Esophagus muscularis mucosa (tissue), 4 donors: ENCODE results near the gene MMP1. TPM values are rescaled to one million over a fixed set of nuclear protein-coding genes. Genes with fewer than 3 reads are reported as not detected.

Experiments
- DNase-seq: peaks from one replicate; pipeline ENCODE4 v3.0.0-alpha.2; 2017; ENCODE audit errors: extremely low spot score
- H3K27ac ChIP-seq, 4 donors: fragments of 200-600 bp; sonication (generic); replicated peaks in 1 of 4; 1 replicate in 3 of 4; 2 replicates in 1 of 4; pipeline ENCODE4 v1.5.1; 2016 to 2019; ENCODE audit warnings: mild to moderate bottlenecking in 1 of 4
- H3K27me3 ChIP-seq, 4 donors: fragments of 200-600 bp; sonication (generic); one replicate each; pipeline versions ENCODE4 v1.5.1 to v1.6.0; 2016 to 2019
- H3K36me3 ChIP-seq, 4 donors: fragments of 200-600 bp; sonication (generic); one replicate each; pipeline ENCODE4 v1.5.1; 2016 to 2019
- H3K4me1 ChIP-seq, 4 donors: fragments of 200-600 bp; sonication (generic); one replicate each; pipeline ENCODE4 v1.5.1; 2016 to 2019
- H3K4me3 ChIP-seq, 4 donors: fragments of 200-600 bp; sonication (generic); 1 replicate in 2 of 4; 2 replicates in 2 of 4; pipeline ENCODE4 v1.5.1; 2016 to 2019; ENCODE audit warnings: mild to moderate bottlenecking in 4 of 4, moderate library complexity in 1 of 4
- H3K9me3 ChIP-seq, 4 donors: fragments of 200-600 bp; sonication (generic); 1 replicate in 3 of 4; 2 replicates in 1 of 4; pipeline ENCODE4 v1.5.1; 2016 to 2019
- EP300 ChIP-seq: sonication (generic); formaldehyde crosslinking; IDR thresholded peaks from one replicate; pipeline ENCODE4 v1.6.1; 2017; ENCODE audit warnings: antibody characterized with exemption
- POLR2A ChIP-seq: fragments of 450-650 bp; IDR thresholded peaks from one replicate; pipeline ENCODE4 v1.6.1; 2017; ENCODE audit warnings: antibody characterized with exemption, moderate library complexity, mild to moderate bottlenecking, low read depth
- POLR2AphosphoS5 ChIP-seq, 2 donors: sonication (generic); formaldehyde crosslinking; IDR thresholded peaks; one replicate each; pipeline ENCODE4 v1.6.1; 2017; ENCODE audit warnings: antibody characterized with exemption in 2 of 2
- WGBS: methylation state at CpG from one replicate; pipeline ENCODE4 v1.1.5; 2018; 5-methylcytosine and 5-hydroxymethylcytosine counted together
- intact Hi-C: fragments of 100-400 bp; cut with DNase I; formaldehyde crosslinking; loops from one replicate; pipeline ENCODE4 v1.15.1; 2023
- total RNA-seq, 4 donors: library from RNA; depleted of rRNA; stranded (reverse); fragments of >200 nt; gene quantifications; one replicate each; pipeline versions ENCODE4 v1.1.0 to v1.2.1, GENCODE V29; 2016
- TF ChIP-seq, protein P1 (sequence below), 3 experiments: fragments of 200-600 bp in 2 of 3; fragments of 450-650 bp in 1 of 3; sonication (generic) in 2 of 3; IDR thresholded peaks; one replicate each; pipeline ENCODE4 v1.5.1; 2017 to 2019; ENCODE audit warnings: antibody characterized with exemption in 3 of 3, mild to moderate bottlenecking in 2 of 3, moderate library complexity in 1 of 3

Gene MMP1
- total RNA-seq, 4 donors from 2014 or later = 0.17 TPM; not detected in 3

DNA sequence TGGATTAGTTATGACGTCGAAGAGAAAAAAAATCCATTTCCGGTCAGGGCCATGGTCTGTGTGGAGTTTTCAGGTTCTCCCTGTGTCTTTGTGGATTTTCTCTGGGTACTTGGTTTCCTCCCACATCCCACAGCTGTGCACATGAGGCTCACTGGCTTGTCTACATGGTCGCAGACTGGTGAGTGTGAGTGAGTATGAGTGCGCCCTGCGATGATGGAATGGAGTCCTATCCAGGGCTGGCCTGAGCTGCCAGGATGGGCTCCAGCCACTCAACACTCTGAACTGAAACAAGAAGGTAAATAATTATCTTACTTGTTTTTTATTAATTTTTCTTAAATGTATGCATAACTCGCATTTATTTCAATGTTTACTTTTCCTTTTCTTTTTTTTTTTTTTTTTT is 34.7 kb upstream of the MMP1 start:
- WGBS = 91% methylated on average over 7 of the region's 7 CpGs
- no peaks in the 10 kb centered on the region for H3K4me1 ChIP-seq
- H3K27ac ChIP-seq = no peak overlapping the region
- H3K9me3 ChIP-seq = no peaks in the 10 kb centered on the region
- TF ChIP-seq POLR2A = no peak
- no peak for TF ChIP-seq POLR2AphosphoS5 (IDR thresholded peaks at IDR 0.05)
- TF ChIP-seq, protein P1, sequence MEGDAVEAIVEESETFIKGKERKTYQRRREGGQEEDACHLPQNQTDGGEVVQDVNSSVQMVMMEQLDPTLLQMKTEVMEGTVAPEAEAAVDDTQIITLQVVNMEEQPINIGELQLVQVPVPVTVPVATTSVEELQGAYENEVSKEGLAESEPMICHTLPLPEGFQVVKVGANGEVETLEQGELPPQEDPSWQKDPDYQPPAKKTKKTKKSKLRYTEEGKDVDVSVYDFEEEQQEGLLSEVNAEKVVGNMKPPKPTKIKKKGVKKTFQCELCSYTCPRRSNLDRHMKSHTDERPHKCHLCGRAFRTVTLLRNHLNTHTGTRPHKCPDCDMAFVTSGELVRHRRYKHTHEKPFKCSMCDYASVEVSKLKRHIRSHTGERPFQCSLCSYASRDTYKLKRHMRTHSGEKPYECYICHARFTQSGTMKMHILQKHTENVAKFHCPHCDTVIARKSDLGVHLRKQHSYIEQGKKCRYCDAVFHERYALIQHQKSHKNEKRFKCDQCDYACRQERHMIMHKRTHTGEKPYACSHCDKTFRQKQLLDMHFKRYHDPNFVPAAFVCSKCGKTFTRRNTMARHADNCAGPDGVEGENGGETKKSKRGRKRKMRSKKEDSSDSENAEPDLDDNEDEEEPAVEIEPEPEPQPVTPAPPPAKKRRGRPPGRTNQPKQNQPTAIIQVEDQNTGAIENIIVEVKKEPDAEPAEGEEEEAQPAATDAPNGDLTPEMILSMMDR (IDR thresholded peaks at IDR 0.05) = no peak
- no peak for TF ChIP-seq EP300
- intact Hi-C loops = loop anchor here (10.0 kb wide), 1 partner anchor 102 kb away; no protein-coding TSS in a partner anchor
- no peak for DNase-seq
- H3K36me3 ChIP-seq = no peaks in the 10 kb centered on the region
- no peak overlapping the region for H3K4me3 ChIP-seq
- peaks cover 0 to 25% (median 0%) of the 10 kb centered on the region in 4 donors for H3K27me3 ChIP-seq

DNA sequence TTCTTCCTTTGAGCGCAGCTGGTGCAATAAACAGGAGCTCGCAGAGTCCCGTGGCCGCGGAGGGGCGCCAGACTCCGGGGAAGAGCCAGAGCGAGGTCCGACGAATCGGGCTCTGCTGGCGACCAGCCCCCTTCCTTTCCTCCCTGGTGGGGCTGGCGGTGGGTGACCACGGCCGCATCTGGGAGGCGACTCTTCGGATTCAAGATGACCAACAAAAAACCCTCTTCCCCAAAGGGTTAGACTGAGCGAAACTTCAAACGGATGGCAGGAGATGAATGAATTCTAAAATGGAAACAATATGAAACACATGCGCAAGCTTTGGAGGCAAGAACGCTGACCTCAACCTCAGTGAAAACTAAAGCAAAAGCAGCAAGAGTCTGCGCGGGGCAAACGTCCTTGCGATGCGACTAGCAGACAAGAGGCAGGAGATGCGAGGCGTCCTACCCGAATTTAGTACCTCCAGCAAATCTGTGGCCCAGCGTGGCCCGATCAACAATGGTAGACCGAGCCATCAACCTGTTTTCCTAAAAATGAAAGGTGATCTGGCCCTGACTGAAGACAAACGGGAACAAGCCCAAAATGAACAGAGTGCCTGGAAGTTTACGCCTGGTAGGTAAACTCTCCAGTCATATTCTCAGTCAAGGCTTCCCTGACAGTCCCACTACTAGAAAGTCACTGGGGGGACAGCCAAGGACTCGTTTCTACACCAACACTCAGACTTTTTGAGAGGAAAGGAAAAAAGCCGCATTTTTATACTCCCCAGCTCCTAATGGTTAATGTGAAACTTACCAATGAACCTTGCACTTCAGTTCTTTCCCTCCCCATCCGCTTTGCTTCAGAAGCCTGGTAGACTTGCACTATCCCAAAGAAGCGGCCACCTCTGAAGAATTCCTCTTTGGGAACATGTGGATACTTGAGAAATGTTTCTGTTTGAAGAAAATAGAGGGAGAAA is 33.8 kb upstream of the MMP1 start:
- intact Hi-C loops = loop anchor here (10.0 kb wide), 1 partner anchor 103 kb away; no protein-coding TSS in a partner anchor
- Histone ChIP-seq H3K36me3 (no peaks in the 10 kb centered on the region), H3K27me3 (peaks cover 0 to 25% (median 0%) of the 10 kb centered on the region in 4 donors), H3K4me3 (peak overlapping the region in 2 of 4 donors; percentile 3 to 31), H3K9me3 (no peaks in the 10 kb centered on the region), H3K27ac (no peak overlapping the region), H3K4me1 (no peaks in the 10 kb centered on the region)
- TF ChIP-seq POLR2AphosphoS5 (IDR thresholded peaks at IDR 0.05) (no peak), POLR2A (no peak)
- TF ChIP-seq, protein P1 (IDR thresholded peaks at IDR 0.05) = peak in 1 of 3 experiments; percentile 21
- WGBS = 59% methylated on average over 38 of the region's 38 CpGs
- DNase-seq = no peak

DNA sequence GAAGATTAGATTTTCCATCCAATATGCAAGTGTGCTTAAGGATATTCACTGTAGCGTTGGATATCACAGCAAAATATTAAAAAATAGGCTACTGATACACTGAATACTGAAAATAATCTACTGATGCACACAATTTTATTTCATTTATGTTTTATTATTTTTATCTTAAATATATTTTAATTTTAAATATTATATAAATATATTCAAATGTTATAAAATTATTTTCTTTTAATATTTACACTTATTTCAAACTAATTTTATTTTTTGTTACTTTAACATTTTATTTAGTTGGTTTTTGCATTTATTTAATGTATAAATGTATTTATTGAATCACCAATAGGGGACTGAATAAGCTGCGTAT is 33.1 kb upstream of the MMP1 start:
- H3K4me1 ChIP-seq = no peaks in the 10 kb centered on the region
- TF ChIP-seq, protein P1 (IDR thresholded peaks at IDR 0.05) = no peak
- TF ChIP-seq POLR2AphosphoS5 (IDR thresholded peaks at IDR 0.05) (no peak), POLR2A (no peak)
- DNase-seq = no peak
- no peaks in the 10 kb centered on the region for H3K36me3 ChIP-seq
- no peaks in the 10 kb centered on the region for H3K9me3 ChIP-seq
- H3K27ac ChIP-seq = no peak overlapping the region
- H3K4me3 ChIP-seq = peak overlapping the region in 1 of 4 donors; percentile 3
- peaks cover 0 to 25% (median 0%) of the 10 kb centered on the region in 4 donors for H3K27me3 ChIP-seq
- 64% methylated on average over 2 of the region's 2 CpGs for WGBS
- intact Hi-C loops = loop anchor here (10.0 kb wide), 1 partner anchor 104 kb away; no protein-coding TSS in a partner anchor

DNA sequence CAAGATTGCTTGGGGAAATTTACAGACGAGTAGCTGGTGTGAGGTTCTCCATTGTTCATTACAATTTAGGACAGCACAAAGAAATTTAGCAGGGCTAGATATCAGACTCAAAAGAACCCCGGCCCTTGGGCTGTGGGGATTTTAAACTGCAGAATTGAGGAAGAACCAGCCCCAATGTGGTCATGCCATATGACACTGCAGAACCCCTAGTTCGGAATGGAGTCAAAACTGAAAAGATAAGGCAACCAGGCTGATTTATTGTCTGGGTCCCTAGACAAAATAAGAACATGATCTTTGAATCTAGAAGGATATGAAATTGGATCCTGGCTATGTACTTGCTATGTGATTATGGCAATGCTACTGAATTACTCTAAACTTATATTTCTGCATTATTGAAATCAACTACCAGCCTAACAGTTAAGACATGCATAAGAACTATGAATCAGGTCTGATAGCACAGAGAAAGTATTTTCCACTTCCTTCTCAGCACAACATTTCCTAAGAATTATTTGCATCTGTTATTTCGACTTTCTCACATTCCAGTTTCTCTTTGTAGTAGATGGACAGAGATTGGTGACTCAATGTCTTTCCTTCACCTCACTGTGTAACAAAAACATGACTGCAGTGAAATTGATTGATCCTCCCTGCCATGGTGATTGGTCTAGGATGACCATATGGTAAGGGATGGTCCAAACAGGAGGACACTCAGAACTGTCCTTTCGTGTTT is 32.2 kb upstream of the MMP1 start:
- TF ChIP-seq POLR2A (no peak), EP300 (no peak), POLR2AphosphoS5 (IDR thresholded peaks at IDR 0.05) (no peak)
- TF ChIP-seq, protein P1 (IDR thresholded peaks at IDR 0.05) = no peak
- no peaks in the 10 kb centered on the region for H3K36me3 ChIP-seq
- DNase-seq = no peak
- no peaks in the 10 kb centered on the region for H3K4me1 ChIP-seq
- no peaks in the 10 kb centered on the region for H3K9me3 ChIP-seq
- 76% methylated on average over 5 of the region's 5 CpGs for WGBS
- no peak overlapping the region for H3K4me3 ChIP-seq
- no peak overlapping the region for H3K27ac ChIP-seq
- H3K27me3 ChIP-seq = peaks cover 0 to 25% (median 0%) of the 10 kb centered on the region in 4 donors
- intact Hi-C loops = loop anchor here (10.0 kb wide), 1 partner anchor 105 kb away; no protein-coding TSS in a partner anchor
